GM19193 (cell line): ENCODE data around the gene SPTBN4.

Experiments
- POLR2A ChIP-seq: IDR thresholded peaks from 4 replicates; pipeline ENCODE4 v1.6.1; 2011; ENCODE audit not compliant: insufficient read depth, insufficient read length; ENCODE audit errors: extremely low read depth

The SPTBN4 gene

DNA sequence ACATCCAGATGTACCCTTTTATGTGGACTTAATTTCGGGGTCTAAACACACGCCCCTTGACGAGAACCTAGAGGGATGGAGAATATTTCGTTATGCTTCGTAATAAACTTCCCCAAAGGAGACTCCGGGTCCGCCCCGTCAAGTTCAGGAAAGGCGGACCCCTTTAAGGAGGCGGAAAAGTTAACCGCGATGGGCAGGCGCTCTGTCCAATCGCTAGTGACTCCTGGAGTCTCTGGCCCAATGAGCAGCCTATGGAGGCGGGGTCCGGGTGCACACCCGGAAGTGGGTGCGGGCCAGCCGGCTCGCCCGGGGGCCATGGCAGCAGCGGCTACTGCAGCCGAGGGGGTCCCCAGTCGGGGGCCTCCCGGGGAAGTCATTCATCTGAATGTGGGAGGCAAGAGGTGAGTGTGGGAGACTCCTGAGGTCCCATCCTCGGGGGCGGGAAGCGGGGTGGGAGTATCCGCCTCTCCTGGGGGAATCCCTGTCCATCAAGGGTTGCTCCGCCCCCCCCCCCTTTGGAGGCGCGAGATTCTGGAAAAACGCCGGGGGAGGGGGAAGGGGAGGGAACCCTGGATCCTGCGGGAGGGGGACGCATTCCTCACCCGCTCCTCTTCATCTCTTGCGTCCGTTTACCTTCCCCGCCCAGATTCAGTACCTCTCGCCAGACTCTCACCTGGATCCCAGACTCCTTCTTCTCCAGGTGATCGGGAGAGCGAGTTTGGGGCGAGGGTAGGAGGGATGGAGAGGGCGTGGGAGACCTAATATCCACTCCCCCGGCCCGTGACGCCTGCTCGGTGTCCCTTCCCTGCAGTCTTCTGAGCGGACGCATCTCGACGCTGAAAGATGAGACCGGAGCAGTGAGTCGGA lies 110.0 kb downstream of the SPTBN4 start, which contains the start of gene SHKBP1:
SHKBP1 (plus strand) TSS at position 289 of the 867 bp plus-strand sequence; CDS start at position 316, 27 bp downstream.
- peak; percentile 79 for TF ChIP-seq POLR2A

DNA sequence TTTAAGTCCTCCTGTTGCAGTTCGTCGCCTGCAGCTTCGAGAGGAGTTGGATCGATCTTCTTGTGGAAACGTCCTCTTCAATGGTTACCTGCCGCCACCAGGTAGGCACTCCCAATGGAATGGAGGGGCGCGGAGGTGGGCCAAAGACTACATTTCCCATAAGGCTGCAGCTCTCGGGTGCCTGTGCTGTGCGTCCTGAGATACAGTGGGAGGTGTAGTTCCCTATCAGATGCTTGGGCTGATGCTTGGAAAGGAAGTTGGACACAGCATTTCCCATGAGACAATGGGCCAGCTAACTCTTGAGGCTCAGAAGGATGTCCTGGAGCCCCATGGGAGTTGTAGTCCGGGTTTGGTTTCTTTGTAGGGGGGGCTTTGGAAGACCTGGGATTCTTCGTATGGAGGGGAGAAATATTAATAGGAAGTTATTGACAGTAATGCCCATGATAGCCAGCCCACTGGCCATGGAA lies 111.7 kb downstream of the SPTBN4 start:
- TF ChIP-seq POLR2A, result no peak

DNA sequence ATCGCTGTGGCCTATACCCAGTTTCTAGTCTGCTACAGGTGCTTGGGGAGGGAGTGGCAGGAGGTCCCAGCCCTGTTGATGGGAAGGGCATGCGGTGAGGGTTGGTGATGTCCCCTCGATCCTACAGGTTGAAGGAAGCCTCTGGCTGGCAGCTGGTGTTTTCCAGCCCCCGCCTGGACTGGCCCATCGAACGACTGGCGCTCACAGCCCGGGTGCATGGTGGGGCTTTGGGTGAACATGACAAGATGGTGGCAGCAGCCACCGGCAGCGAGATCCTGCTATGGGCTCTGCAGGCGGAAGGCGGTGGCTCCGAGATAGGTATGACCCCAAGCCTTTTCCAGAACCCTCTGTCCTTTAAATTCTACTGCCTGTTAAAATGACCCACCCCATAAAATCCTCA lies 113.8 kb downstream of the SPTBN4 start:
- TF ChIP-seq POLR2A, result no peak

DNA sequence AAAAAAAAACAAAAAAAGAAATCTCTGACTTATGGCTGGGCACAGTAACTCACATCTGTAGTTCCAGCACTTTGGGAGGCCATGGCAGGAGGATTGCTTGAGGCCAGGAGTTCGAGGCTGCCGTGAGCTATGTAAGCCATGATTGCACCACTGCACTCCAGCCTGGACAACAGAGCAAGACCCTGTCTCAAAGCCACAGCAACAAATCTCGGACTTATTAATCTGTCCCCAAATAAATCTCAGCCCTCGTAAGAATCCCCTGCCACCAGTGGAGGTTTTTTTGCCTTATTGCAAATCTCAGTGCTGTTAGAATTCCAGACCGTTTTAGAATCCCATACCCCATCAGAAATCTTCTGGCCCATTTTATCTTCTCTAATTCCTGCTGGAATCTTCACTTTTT lies 114.7 kb downstream of the SPTBN4 start:
- no peak for TF ChIP-seq POLR2A

DNA sequence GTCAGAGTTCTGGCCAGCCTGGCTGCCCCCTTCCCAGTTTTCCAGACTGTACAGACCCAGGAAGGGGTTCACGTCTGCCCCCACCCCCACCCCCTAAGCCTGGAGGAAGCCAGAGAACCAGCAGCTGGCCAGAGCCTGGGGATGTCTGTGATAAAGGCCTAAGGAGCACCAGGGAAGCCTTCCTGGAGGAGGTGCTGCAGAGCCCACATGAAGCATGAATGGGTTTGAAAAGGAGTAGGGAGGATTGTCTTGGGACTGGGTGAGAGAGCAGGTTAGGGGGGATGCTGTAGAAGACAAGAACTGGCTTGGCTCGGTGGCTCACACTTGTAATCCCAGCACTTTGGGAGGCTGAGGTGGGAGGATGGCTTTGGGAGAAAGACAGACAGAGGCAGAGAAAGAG lies 115.7 kb downstream of the SPTBN4 start:
- TF ChIP-seq POLR2A, result no peak

DNA sequence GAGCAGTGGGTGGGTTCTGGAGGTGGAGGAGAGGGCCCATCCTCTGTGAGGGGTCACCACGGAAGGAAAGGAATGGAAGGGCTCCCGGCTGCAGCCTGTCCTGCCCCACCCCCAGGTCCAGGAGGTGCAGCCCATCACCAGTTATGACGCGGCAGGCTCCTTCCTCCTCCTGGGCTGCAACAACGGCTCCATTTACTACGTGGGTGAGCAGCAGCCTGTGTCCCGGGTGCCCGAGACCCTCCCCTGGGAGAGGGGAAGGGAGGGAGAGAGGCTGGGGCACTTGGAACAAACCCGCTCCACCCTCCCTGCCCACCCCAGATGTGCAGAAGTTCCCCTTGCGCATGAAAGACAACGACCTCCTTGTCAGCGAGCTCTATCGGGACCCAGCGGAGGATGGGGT lies 116.5 kb downstream of the SPTBN4 start:
- no peak for TF ChIP-seq POLR2A

DNA sequence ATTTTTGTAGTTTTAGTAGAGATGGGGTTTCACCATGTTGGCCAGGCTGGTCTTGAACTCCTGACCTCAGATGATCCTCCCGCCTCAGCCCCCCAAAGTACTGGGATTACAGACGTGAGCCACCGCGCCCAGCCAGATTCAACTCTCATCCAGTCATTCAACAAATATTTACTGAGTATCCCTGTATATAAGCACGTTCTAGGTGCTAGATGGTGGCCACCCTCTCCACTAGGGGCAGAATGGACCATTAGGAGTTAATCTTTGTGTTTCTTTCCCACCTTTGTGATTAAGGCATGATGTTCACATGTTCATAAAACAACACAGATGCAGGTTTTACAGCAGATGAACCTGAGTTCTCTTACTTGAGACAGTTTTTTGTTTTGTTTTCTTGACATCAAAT lies 117.2 kb downstream of the SPTBN4 start:
- no peak for TF ChIP-seq POLR2A

DNA sequence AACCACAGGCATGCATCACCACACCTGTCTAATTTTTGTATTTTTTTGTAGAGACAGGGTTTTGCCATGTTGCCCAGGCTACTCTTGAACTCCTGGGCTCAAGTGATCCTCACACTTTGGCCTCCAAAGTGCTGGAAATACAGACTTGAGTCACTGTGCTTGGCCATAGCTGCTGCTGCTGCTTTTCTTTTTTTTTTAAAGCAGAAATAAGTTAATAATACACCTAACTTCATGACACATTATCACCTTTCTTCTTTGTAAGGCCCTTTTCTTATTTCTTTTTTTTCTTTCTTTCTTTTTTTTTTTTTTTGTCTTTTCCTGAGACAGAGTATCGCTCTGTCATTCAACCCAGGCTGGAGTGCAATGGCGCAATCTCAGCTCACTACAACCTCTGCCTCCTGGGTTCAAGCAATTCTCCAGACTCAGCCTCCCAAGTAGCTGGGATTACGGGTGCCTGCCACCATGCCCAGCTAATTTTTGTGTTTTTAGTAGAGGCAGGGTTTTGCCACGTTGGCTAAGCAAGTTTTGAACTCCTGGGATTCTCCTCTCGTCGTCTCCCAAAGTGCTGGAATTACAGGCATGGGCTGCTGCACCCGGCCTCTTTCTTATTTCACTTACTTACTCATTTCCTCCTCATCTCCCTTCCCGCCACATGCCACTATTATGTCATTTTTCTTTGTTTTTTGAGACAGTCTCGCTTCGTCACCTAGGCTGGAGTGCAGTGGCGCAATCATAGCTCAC lies 118.6 kb downstream of the SPTBN4 start:
- TF ChIP-seq POLR2A, result no peak

DNA sequence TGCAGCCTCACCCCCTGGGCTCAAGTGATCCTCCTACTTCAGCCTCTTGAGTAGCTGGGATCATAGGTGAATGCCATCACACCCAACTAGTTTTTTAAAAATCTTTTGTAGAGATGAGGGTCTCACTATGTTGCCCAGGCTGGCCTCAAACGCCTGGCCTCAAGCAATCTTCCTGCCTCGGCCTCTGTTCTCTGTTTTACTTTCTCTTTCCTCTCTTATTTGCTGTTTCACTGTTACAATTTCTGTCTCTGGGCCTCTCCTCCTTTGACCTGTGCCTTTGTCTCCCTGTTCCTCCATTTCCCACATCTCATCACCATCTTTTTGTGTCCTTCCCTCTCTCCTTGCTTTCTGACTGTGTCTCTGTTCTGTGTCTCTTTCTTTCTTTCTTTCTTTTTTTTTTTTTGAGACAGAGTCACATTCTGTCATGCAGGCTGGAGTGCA lies 119.2 kb downstream of the SPTBN4 start:
- TF ChIP-seq POLR2A, result no peak

DNA sequence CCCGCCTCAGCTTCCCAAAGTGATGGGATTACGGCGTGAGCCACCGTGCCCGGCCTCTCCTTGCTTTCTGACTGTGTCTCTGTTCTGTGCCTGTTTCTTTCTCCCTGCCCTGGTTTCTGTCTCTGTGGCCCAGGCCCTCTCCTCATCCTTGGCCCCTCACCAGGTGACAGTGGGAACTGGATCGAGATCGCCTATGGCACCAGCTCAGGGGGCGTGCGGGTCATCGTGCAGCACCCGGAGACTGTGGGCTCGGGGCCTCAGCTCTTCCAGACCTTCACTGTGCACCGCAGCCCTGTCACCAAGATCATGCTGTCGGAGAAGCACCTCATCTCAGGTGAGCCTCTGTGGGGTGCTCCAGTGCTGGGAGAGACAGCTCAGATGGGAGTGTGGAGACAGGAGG lies 119.8 kb downstream of the SPTBN4 start:
- TF ChIP-seq POLR2A, result no peak

DNA sequence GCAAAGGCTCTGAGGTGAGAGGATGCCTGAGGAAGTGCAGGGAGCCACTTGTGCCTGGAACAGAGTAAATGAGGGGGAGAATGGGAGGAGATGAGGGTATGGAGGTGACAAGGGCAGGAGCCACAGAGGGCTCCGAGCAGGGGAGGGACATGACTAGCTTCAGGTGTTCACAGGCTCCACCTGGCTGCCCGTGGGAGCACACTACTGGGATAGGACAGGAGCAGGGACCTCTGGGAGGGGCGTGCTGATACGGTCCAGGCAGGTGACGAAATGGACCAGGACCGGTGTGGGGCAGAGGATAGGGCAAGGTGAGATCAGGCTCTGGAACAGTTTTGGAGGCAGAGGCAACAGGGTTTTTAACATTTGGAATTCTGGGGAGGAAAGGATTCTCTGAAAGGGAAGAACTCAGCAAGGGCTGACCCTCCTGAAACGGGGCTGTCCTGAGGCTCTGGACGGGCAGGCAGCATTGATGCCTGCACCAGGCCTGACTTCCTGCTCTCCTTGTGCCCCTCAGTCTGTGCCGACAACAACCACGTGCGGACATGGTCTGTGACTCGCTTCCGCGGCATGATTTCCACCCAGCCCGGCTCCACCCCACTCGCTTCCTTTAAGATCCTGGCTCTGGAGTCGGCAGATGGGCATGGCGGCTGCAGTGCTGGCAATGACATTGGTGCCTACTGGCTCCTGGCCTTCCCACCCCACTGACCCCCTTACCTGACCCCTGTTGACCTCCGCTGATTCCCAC lies 121.5 kb downstream of the SPTBN4 start:
- no peak for TF ChIP-seq POLR2A

DNA sequence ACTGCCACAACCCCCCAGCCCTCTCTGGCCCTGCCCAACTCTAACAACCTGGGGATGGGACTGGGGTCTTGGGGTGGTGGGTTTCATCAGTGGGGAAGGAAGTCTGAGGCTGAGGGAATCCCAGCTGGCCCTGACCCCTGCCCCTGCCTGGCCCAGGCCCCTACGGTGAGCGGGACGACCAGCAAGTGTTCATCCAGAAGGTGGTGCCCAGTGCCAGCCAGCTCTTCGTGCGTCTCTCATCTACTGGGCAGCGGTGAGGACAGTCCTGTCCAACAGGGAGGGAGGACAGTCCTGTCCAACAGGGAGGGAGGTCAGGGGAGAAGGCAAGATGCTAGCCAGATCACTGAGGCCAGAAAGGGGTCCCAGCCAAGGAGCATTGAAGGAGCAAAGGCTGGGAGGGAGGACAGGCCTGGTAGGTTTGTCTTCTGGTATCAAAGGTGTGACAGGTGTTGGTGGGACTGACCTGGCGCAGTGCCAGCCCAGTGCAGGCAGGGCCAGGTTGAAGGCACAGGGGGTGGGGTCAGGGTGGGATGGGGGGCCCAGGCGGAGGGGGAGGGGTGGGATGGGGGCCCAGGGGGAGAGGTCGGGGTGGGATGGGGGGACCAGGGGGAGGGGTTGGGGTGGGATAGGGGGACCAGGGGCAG lies 122.2 kb downstream of the SPTBN4 start:
- no peak for TF ChIP-seq POLR2A

DNA sequence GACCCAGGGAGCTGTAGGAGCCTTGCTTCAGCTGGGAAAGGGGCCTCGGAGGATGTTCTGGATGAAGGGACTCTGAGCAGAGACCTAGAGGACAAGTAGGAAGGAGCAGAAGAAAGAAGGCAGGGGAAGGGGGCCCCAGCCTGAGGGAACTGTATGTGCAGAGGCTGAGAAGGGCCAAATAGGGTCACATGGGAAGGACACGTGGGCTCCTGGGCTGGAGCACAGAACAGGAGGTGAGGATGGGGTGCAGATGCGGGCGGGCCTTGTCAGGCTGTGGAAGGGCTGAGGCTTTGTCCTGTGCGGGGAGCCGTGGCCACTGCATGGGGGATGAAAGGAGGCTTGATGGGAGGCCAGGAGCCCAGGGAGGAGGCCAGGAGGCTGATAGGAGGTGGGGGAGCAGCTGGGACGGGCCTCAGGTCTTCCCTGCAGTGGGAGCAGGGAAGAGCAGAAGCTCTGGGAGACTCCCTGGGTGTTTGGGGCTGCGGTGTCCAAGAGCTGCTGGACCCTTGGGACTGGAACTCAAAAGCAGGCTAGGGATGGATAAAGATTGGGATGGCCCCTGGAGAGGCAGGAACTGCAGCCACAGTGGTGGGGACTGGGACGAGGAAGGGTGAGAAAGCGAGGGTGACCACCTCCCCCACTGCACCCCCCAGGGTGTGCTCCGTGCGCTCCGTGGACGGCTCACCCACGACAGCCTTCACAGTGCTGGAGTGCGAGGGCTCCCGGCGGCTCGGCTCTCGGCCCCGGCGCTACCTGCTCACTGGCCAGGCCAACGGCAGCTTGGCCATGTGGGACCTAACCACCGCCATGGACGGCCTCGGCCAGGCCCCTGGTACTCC lies 123.0 kb downstream of the SPTBN4 start:
- no peak for TF ChIP-seq POLR2A

DNA sequence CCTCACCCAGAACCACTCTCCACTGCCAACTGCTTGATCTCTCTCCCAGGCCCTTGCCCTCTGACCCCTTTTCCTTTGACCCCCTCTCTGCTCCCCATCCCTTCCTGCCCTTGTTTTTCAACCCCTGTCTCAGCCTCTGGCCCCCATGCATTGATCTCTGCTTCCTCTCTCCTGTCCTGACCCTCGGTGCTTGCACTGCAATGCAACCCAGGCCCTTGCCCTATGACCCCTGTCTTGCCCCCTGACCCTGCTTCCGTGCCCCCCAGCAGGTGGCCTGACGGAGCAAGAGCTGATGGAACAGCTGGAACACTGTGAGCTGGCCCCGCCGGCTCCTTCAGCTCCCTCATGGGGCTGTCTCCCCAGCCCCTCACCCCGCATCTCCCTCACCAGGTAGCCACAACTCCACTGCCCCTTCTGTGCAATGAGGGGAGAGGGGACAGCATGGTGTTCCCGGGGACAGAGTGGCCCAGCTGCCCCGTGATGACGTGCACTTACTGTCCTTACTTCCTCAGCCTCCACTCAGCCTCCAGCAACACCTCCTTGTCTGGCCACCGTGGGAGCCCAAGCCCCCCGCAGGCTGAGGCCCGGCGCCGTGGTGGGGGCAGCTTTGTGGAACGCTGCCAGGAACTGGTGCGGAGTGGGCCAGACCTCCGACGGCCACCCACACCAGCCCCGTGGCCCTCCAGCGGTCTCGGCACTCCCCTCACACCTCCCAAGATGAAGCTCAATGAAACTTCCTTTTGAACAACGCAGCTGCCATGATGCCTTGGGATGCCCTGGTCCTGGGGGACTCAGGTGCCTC lies 123.9 kb downstream of the SPTBN4 start:
- no peak for TF ChIP-seq POLR2A

DNA sequence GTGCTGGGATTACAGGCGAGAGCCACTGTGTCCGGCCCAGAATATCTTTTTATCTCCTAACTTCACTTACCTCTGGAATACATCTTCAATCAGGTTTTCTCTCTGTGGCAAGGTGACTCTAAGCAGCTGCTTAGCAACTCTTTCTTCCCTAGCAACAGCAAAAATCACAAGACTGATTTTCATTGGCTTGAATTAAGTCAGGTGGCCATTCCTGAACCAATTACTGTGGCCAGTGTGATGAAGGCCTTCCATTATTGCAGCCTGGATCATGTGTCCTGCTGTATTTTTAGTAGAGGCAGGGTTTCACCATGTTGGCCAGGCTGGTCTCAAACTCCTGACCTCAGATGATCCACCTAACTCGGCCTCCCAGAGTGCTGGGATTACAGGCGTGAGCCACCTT lies 125.4 kb downstream of the SPTBN4 start:
- TF ChIP-seq POLR2A, result no peak
